ENCODE measurements around the gene MTURN.
"Not testable (repeated sequence)": the region's sequence is repeated elsewhere in the genome, so short reads cannot be mapped to it uniquely, and the experiment has no call there.

The MTURN gene

DNA sequence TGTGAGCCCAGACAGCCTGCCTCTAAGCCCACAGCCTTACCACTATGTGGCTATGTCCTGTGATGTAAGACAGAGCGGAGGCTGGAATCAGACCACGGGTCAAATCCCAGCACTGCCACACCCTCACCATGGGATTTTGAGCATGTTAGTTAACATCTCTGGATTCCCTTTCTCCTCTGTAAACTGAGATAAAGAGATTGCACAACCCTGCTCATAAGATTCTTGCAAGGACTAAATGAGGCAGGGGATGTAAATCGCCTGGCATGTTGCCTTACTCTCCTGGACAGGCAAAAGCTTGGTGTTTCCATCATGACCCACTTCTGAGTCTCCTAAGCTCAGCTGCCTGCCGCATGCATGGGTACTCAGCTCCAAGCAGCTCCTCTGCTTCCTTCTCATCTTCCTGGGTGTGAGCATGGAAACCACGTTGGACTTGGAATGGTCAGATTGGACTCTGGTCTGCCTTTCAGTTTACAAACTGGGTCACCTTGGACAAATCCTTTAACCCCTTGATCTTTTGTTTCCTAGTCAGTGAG lies 41.3 kb upstream of the MTURN start:
- no peak for DNase-seq (ENCODE audit: low read depth)
- TF ChIP-seq, protein P1, sequence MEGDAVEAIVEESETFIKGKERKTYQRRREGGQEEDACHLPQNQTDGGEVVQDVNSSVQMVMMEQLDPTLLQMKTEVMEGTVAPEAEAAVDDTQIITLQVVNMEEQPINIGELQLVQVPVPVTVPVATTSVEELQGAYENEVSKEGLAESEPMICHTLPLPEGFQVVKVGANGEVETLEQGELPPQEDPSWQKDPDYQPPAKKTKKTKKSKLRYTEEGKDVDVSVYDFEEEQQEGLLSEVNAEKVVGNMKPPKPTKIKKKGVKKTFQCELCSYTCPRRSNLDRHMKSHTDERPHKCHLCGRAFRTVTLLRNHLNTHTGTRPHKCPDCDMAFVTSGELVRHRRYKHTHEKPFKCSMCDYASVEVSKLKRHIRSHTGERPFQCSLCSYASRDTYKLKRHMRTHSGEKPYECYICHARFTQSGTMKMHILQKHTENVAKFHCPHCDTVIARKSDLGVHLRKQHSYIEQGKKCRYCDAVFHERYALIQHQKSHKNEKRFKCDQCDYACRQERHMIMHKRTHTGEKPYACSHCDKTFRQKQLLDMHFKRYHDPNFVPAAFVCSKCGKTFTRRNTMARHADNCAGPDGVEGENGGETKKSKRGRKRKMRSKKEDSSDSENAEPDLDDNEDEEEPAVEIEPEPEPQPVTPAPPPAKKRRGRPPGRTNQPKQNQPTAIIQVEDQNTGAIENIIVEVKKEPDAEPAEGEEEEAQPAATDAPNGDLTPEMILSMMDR (IDR thresholded peaks at IDR 0.05; ENCODE audit: low read depth, low read length, missing control alignments), result no peak
- H3K4me3 ChIP-seq (ENCODE audit: low read depth, low read length), result no peak overlapping the region

DNA sequence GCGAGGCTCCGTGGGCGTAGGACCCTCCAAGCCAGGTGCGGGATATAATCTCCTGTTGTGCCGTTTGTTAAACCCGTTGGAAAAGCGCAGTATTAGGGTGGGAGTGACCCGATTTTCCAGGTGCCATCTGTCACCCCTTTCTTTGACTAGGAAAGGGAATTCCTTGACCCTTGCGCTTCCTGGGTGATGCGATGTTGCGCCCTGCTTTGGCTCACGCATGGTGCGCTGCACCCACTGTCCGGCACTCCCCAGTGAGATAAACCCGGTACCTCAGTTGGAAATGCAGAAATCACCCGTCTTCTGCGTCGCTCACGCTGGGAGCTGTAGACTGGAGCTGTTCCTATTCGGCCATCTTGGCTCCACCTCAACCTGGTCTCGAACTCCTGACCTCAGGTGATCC lies 36.2 kb upstream of the MTURN start:
- DNase-seq (ENCODE audit: low read depth); H3K4me3 ChIP-seq (ENCODE audit: low read depth, low read length): not testable (repeated sequence)

DNA sequence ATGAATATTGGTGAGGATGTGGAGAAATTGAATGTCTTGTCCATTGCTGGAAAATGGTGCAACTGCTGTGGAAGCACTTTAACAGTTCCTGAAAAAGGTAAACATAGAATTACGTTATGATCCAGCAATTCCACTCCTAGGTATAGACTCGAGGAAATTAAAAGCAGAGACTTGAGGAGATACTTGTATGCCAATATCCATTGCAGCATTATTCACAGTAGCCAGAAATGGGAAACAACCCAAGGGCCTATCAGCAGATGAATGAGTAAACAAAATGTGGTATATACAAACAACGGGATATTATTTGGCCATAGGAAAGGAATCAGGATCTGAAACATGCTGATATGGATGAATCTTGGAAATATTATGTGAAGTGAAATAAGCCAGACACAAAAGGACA lies 32.5 kb upstream of the MTURN start:
- no peak for DNase-seq (ENCODE audit: low read depth)
- no peak overlapping the region for H3K4me3 ChIP-seq (ENCODE audit: low read depth, low read length)
- TF ChIP-seq, protein P1 (IDR thresholded peaks at IDR 0.05; ENCODE audit: low read depth, low read length, missing control alignments), result no peak

DNA sequence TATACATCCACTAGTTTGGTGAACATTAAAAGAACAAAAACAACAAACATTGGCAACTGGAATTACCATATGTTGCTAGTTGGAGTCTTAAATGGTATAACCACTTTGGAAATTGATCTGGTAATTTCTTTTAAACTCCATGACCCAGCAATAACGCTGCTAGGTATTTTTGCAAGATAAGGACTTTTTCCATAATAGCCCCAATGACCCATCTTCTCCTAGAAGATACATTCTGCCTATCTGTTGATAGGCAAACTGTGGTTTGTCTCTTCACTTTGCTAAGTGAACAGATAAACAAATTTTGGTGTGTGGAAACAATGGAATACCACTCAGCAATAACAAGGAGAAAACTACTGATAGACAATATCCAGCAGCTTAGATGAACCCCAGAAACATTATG lies 30.6 kb upstream of the MTURN start:
- DNase-seq (ENCODE audit: low read depth), result no peak
- TF ChIP-seq, protein P1 (IDR thresholded peaks at IDR 0.05; ENCODE audit: low read depth, low read length, missing control alignments), result no peak
- H3K4me3 ChIP-seq (ENCODE audit: low read depth, low read length), result no peak overlapping the region

DNA sequence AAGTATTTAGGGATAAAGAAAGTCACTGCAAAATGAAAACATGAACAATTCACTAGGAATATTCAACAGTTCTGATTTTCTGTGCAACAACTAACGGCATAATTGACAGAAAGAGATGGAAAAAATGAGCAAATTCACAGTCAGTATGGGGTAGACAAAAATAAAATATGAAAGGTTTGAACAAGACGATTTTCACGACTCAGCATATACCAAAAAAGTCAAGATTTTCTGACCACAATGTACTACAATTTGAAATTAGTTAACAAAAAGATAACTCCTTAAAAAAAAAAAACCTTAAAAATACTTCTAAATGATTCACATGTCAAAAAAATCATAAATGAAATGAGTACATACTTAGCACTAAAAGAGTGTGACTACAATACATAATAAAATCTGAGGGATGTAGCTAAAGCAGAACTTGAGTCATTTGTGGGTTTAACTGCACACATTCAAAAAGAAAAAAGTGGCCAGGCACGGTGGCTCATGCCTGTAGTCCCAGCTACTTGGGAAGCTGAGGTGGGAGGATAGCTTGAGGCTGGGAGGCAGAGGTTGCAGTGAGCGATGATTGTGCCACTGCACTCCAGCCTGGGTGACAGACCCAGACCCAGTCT lies 22.6 kb upstream of the MTURN start:
- TF ChIP-seq, protein P1 (IDR thresholded peaks at IDR 0.05; ENCODE audit: low read depth, low read length, missing control alignments), result no peak
- H3K4me3 ChIP-seq (ENCODE audit: low read depth, low read length), result no peak overlapping the region
- DNase-seq (ENCODE audit: low read depth), result no peak

DNA sequence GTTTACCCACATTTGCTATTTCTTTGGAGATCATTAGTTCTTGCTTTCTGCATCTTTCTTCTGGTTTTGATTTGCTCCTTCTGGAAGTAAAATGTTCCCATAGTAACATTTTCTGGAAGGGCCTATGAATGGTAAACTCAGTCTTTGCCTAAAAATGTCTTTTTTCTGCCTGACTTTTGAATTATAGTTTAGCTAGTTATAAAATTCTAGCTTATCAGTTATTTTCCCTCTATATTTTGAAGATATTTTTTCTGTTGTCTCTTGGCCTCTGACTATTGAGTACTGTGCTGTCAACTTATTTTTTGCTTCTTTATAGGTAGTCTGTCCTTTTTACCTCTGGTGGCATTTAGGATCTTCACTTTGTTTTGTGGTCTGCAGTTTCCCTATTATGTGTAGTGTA lies 21.6 kb upstream of the MTURN start:
- DNase-seq (ENCODE audit: low read depth), result no peak
- H3K4me3 ChIP-seq (ENCODE audit: low read depth, low read length), result no peak overlapping the region
- TF ChIP-seq, protein P1 (IDR thresholded peaks at IDR 0.05; ENCODE audit: low read depth, low read length, missing control alignments), result no peak

DNA sequence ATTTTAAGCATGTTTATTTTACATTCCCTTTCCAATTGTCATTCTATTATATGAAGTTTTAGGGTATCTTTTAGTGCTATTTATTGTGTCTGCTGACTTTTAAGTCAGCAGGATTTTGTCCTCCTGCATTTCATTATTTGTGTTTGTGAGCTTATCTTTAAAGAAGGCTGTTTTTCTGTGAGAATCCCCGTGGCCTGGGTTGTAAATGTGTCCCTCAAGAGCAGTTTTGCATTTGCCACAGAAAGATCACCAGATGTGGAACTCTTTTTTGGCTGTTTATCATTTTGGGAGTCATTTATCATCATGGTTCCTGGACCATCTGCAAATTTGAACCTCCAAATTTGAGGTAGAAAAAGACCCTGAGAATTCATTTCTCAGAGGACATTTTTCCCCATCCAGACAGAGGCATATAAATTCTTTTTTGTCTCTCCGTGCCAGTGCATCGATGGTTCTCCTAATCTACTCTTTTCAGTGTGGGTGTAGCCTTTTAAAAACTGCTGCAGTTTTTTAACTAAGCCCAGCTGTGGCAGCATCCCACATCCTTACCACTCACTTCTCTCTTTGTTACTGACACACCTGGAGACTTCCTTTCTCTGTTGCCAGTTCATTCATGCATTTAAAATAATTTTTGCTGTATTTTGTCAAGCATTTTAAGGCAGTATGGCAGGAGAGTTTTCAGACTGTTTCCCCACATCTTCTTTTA lies 20.1 kb upstream of the MTURN start:
- no peak overlapping the region for H3K4me3 ChIP-seq (ENCODE audit: low read depth, low read length)
- DNase-seq (ENCODE audit: low read depth), result no peak
- TF ChIP-seq, protein P1 (IDR thresholded peaks at IDR 0.05; ENCODE audit: low read depth, low read length, missing control alignments), result no peak
